Lung (tissue), 12 donors: ENCODE data around the gene SLC24A1. TPM values are rescaled to one million over a fixed set of nuclear protein-coding genes. Genes with fewer than 3 reads are reported as not detected.

Experiments
- ATAC-seq: fragments of 200-7000 bp; cut with Tn5 transposase; one replicate; pipeline ENCODE4 v1.9.1; 2020; ENCODE audit warnings: moderate number of reproducible peaks; ENCODE audit not compliant: insufficient read depth, low FRiP score
- DNase-seq, 3 donors: peaks; one replicate each; pipeline ENCODE4 v3.0.0-alpha.2; 2013 to 2017
- H3K27ac ChIP-seq, 2 donors: one replicate each; pipeline ENCODE4 v1.5.1; 2013; ENCODE audit warnings: mild to moderate bottlenecking in 2 of 2, moderate library complexity in 2 of 2, control low read depth in 1 of 2, inconsistent platforms in 1 of 2, low read depth in 1 of 2, low read length in 1 of 2
- H3K27me3 ChIP-seq, 3 donors: one replicate each; pipeline ENCODE4 v1.5.1; 2013; ENCODE audit warnings: low read length in 2 of 3; ENCODE audit not compliant: control insufficient read depth in 3 of 3, insufficient read depth in 3 of 3
- H3K36me3 ChIP-seq, 4 donors: one replicate each; pipeline ENCODE4 v1.5.1; 2013; ENCODE audit warnings: low read length in 4 of 4, mild to moderate bottlenecking in 1 of 4, moderate library complexity in 1 of 4; ENCODE audit not compliant: control insufficient read depth in 4 of 4, insufficient read depth in 4 of 4
- H3K4me1 ChIP-seq, 5 donors: one replicate each; pipeline ENCODE4 v1.5.1; 2013; ENCODE audit warnings: low read length in 5 of 5, mild to moderate bottlenecking in 2 of 5, moderate library complexity in 1 of 5; ENCODE audit not compliant: control insufficient read depth in 5 of 5, insufficient read depth in 5 of 5
- H3K4me3 ChIP-seq: one replicate; pipeline ENCODE4 v1.5.1; 2013; ENCODE audit warnings: mild to moderate bottlenecking, control low read depth, moderate library complexity
- H3K9ac ChIP-seq, 2 donors: one replicate each; pipeline ENCODE4 v1.5.1; 2013; ENCODE audit warnings: low read length in 2 of 2, control low read depth in 1 of 2; ENCODE audit not compliant: insufficient read depth in 1 of 2
- H3K9me3 ChIP-seq, 4 donors: one replicate each; pipeline ENCODE4 v1.5.1; 2013; ENCODE audit warnings: low read length in 3 of 4, mild to moderate bottlenecking in 1 of 4, moderate library complexity in 1 of 4; ENCODE audit not compliant: control insufficient read depth in 4 of 4, insufficient read depth in 3 of 4
- CTCF ChIP-seq: IDR thresholded peaks from 2 replicates; pipeline ENCODE4 v1.5.1; 2012; ENCODE audit warnings: mild to moderate bottlenecking; ENCODE audit errors: control extremely low read depth, extremely low read depth
- whole genome bisulfite sequencing, 2 donors: extraction: QIAGEN DNeasy Blood & Tissue Kit; methylation state at CpG; one replicate each; pipeline ENCODE4 v1.1.7; 2013; 5-methylcytosine and 5-hydroxymethylcytosine counted together
- polyA plus RNA-seq, 2 donors: library from polyadenylated mRNA; stranded (reverse); fragments of 200-250 nt; gene quantifications; one replicate each; pipeline ENCODE4 v1.2.1, GENCODE V29; 2013
- total RNA-seq, 2 donors: library from RNA; depleted of rRNA in 1 of 2; stranded (reverse); fragments of >200 nt in 1 of 2; gene quantifications; one replicate each; pipeline ENCODE4 v1.2.1, GENCODE V29; 2014 to 2021
- donor health status: control.
- donor health status: control.
- donor health status: Bipolar disorder and iron deficiency.
- donor health status: healthy.
- donor health status: DM: yes; HTN: yes; CAD: no.

The SLC24A1 gene
- total and polyA plus RNA-seq, 4 donors: 4.0 to 12.6 (median 7.8) TPM

GRCh38 chr15:65666257-65666656 lies 44.5 kb downstream of the SLC24A1 start:
- no peak overlapping the region for H3K27ac ChIP-seq
- no peaks in the 10 kb centered on the region for H3K9me3 ChIP-seq
- no peak overlapping the region for H3K4me3 ChIP-seq
- TF ChIP-seq CTCF: no peak
- no peak for ATAC-seq
- DNase-seq: no peak
- H3K27me3 ChIP-seq: no peaks in the 10 kb centered on the region
- H3K36me3 ChIP-seq: peaks cover 9 to 24% (median 14%) of the 10 kb centered on the region in 4 donors
- WGBS, 2 donors: 90 to 93% methylated on average over 3 of the region's 3 CpGs
- no peak overlapping the region for H3K9ac ChIP-seq
- H3K4me1 ChIP-seq: no peaks in the 10 kb centered on the region

DNA sequence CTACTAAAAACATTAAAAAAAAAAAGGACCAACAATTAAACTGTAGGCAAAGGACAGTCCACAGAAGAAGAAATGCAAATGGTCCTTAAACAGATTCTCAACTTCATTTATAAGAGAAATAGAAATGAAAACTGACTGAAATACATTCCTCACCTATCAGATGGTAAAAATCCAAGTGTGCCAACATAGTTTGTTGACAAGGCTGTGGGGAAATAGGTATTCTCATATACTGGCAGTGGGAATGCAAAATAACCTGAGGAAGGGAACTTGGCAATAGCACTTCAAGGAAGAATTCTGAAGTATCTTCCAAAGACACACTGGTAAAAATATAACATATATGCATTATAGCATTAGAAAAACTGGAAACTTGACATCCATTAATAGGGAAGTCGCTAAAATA lies 53.8 kb downstream of the SLC24A1 start:
- no peak overlapping the region for H3K9ac ChIP-seq
- no peak overlapping the region for H3K27ac ChIP-seq
- no peaks in the 10 kb centered on the region for H3K4me1 ChIP-seq
- peaks cover 0 to 14% (median 8%) of the 10 kb centered on the region in 4 donors for H3K36me3 ChIP-seq
- H3K4me3 ChIP-seq: no peak overlapping the region
- no peaks in the 10 kb centered on the region for H3K27me3 ChIP-seq
- WGBS, 2 donors: 82 to 89% methylated on average over 1 of the region's 1 CpG
- DNase-seq (no peak), ATAC-seq (no peak)
- no peak for TF ChIP-seq CTCF
- H3K9me3 ChIP-seq: no peaks in the 10 kb centered on the region

DNA sequence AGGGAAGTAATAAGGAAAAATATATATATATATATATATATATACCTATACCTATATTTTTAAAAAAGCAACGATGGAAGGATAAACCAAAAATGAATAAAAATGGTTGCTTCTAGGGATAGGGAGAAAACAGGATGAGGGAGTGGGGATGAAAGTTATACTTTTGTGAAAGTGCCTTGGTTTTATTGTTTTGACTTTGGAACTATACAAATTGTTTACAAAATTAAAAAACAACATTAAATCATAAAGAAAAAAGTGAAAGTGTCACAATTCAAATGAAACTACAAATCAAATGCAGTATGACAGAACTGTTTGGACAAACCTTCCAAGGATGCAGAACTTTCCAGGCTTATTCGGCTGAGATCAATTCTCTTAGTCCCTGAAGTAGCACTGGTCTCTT lies 54.4 kb downstream of the SLC24A1 start:
- 92 to 93% methylated on average over 2 of the region's 2 CpGs for WGBS, 2 donors
- ATAC-seq (no peak), DNase-seq (no peak)
- Histone ChIP-seq H3K27me3 (no peaks in the 10 kb centered on the region), H3K27ac (no peak overlapping the region), H3K9me3 (no peaks in the 10 kb centered on the region), H3K9ac (no peak overlapping the region), H3K4me3 (no peak overlapping the region), H3K4me1 (no peaks in the 10 kb centered on the region), H3K36me3 (peaks cover 0 to 14% (median 8%) of the 10 kb centered on the region in 4 donors)
- no peak for TF ChIP-seq CTCF

GRCh38 chr15:65680544-65680943 lies 58.8 kb downstream of the SLC24A1 start:
- no peak for DNase-seq
- Histone ChIP-seq H3K4me1 (no peaks in the 10 kb centered on the region), H3K36me3 (peaks cover 0 to 4% (median 1%) of the 10 kb centered on the region in 4 donors), H3K27ac (no peak overlapping the region), H3K4me3 (no peak overlapping the region), H3K27me3 (no peaks in the 10 kb centered on the region), H3K9me3 (no peaks in the 10 kb centered on the region), H3K9ac (no peak overlapping the region)
- TF ChIP-seq CTCF: no peak
- WGBS, 2 donors: 100% methylated on average over 1 of the region's 1 CpG
- no peak for ATAC-seq
